A549 (cell line): ENCODE data around the gene OR51L1. TPM values are rescaled to one million over a fixed set of nuclear protein-coding genes. Genes with fewer than 3 reads are reported as not detected.

Experiments
- ATAC-seq, 2 experiments: fragments of 200-7000 bp in 1 of 2; fragments of >200 bp in 1 of 2; cut with Nextera tagmentation in 1 of 2; cut with Tn5 transposase in 1 of 2; 3 replicates each; pipeline versions ENCODE4 v1.8.0 to v1.9.1; 2018 to 2020; ENCODE audit warnings: mild to moderate bottlenecking in 1 of 2, moderate library complexity in 1 of 2
- CTCF ChIA-PET: fragments of 300-600 bp; sonication (Branson Sonifier 250); formaldehyde crosslinking; extraction: SDS; loops from one replicate; lab custom pipeline; 2021; ENCODE audit warnings: antibody characterized with exemption, inconsistent platforms; lab: Yijun Ruan, JAX
- POLR2A ChIA-PET: fragments of 350-600 bp; formaldehyde crosslinking; extraction: SDS; loops from one replicate; lab custom pipeline; 2021; ENCODE audit warnings: antibody characterized with exemption, inconsistent platforms; lab: Yijun Ruan, JAX
- DNase-seq, 2 experiments: peaks; one replicate each; pipeline versions ENCODE4 v3.0.0 to v3.0.0-alpha.2; 2011 to 2016; ENCODE audit warnings: low read depth in 1 of 2, low spot score in 1 of 2
- FAIRE-seq: peaks from 2 replicates; lab custom pipeline; 2011; peaks lifted over from hg19 to GRCh38; lab: Jason Lieb, UNC
- H3K27ac ChIP-seq, 2 experiments: fragments of >200 bp; sonication (Bioruptor Twin); formaldehyde crosslinking; 3 replicates each; pipeline ENCODE4 v1.5.1; 2016 to 2017
- H3K4me1 ChIP-seq: fragments of >200 bp; sonication (Bioruptor Twin); formaldehyde crosslinking; 3 replicates; pipeline ENCODE4 v1.6.1; 2016
- H3K4me2 ChIP-seq: fragments of >200 bp; sonication (Bioruptor Twin); formaldehyde crosslinking; 3 replicates; pipeline ENCODE4 v1.6.1; 2016
- H3K4me3 ChIP-seq: fragments of >200 bp; sonication (Bioruptor Twin); formaldehyde crosslinking; 3 replicates; pipeline ENCODE4 v1.5.1; 2016
- H3K9me3 ChIP-seq: fragments of >200 bp; sonication (Bioruptor Twin); formaldehyde crosslinking; 3 replicates; pipeline ENCODE4 v1.6.1; 2016
- BHLHE40 ChIP-seq: IDR thresholded peaks from 2 replicates; pipeline ENCODE4 v1.6.1; 2012; ENCODE audit warnings: low read depth, low read length, inconsistent platforms
- CBX2 ChIP-seq: fragments of 200-600 bp; sonication (generic); IDR thresholded peaks from 2 replicates; pipeline ENCODE4 v1.6.1; 2016; ENCODE audit warnings: low read depth, mild to moderate bottlenecking, borderline replicate concordance
- CBX8 ChIP-seq: fragments of 200-600 bp; sonication (generic); IDR thresholded peaks from 2 replicates; pipeline ENCODE4 v1.6.1; 2016
- CHD2 ChIP-seq: fragments of 150-350 bp; IDR thresholded peaks from 2 replicates; pipeline ENCODE4 v1.6.1; 2014; ENCODE audit warnings: low read length; ENCODE audit not compliant: partially characterized antibody
- CHD4 ChIP-seq: fragments of 200-600 bp; sonication (generic); IDR thresholded peaks from 2 replicates; pipeline ENCODE4 v1.6.1; 2016; ENCODE audit warnings: antibody characterized with exemption, mild to moderate bottlenecking, borderline replicate concordance
- EHF ChIP-seq: fragments of 250-450 bp; sonication (Bioruptor Pico); IDR thresholded peaks from 2 replicates; pipeline ENCODE4 v1.5.0; 2020; ENCODE audit warnings: mild to moderate bottlenecking
- EHMT2 ChIP-seq: fragments of 200-600 bp; sonication (generic); IDR thresholded peaks from 2 replicates; pipeline ENCODE4 v1.6.1; 2016; ENCODE audit warnings: antibody characterized with exemption, low read depth, mild to moderate bottlenecking, moderate library complexity
- ELK1 ChIP-seq: fragments of 150-350 bp; IDR thresholded peaks from 2 replicates; pipeline ENCODE4 v1.6.1; 2014; ENCODE audit warnings: low read depth, mild to moderate bottlenecking, low read length
- ESRRA ChIP-seq: fragments of 150-350 bp; IDR thresholded peaks from 2 replicates; pipeline ENCODE4 v1.6.1; 2014; ENCODE audit warnings: mild to moderate bottlenecking, low read length, borderline replicate concordance
- FOSB ChIP-seq: fragments of 250-450 bp; sonication (Bioruptor Pico); IDR thresholded peaks from 2 replicates; pipeline ENCODE4 v1.5.0; 2020; ENCODE audit warnings: mild to moderate bottlenecking, moderate library complexity
- GATA3 ChIP-seq: IDR thresholded peaks from 2 replicates; pipeline ENCODE4 v1.6.1; 2012; ENCODE audit warnings: borderline replicate concordance
- HES2 ChIP-seq: fragments of >200 bp; sonication (Bioruptor Twin); formaldehyde crosslinking; IDR thresholded peaks from 2 replicates; pipeline ENCODE4 v1.6.1; 2016
- JUN ChIP-seq, 2 experiments: fragments of >200 bp; sonication (Bioruptor Twin); formaldehyde crosslinking; IDR thresholded peaks; 2 replicates in 1 of 2; 3 replicates in 1 of 2; pipeline ENCODE4 v1.6.1; 2016 to 2017
- JUNB ChIP-seq: fragments of >200 bp; sonication (Bioruptor Twin); formaldehyde crosslinking; IDR thresholded peaks from 2 replicates; pipeline ENCODE4 v1.6.1; 2016
- MAZ ChIP-seq: fragments of 150-350 bp; IDR thresholded peaks from 2 replicates; pipeline ENCODE4 v1.6.1; 2014; ENCODE audit warnings: antibody characterized with exemption, low read depth, low read length, borderline replicate concordance
- MYC ChIP-seq: IDR thresholded peaks from 2 replicates; pipeline ENCODE4 v1.6.1; 2012; ENCODE audit warnings: mild to moderate bottlenecking, inconsistent platforms, low read length, improper control_type of control experiment, borderline replicate concordance
- PBX3 ChIP-seq: IDR thresholded peaks from 2 replicates; pipeline ENCODE4 v1.6.1; 2012
- POLR2AphosphoS2 ChIP-seq: conservative IDR thresholded peaks from 2 replicates; pipeline ENCODE4 v1.6.1; 2012; ENCODE audit warnings: low read length, improper control_type of control experiment, inconsistent platforms
- RCOR1 ChIP-seq: fragments of 150-350 bp; IDR thresholded peaks from 2 replicates; pipeline ENCODE4 v1.6.1; 2014; ENCODE audit warnings: antibody characterized with exemption, low read length, low read depth
- RFX5 ChIP-seq: fragments of 450-650 bp; IDR thresholded peaks from 2 replicates; pipeline ENCODE4 v1.7.1; 2014; ENCODE audit warnings: antibody characterized with exemption, mild to moderate bottlenecking, moderate library complexity
- RNF2 ChIP-seq: fragments of 200-600 bp; sonication (generic); IDR thresholded peaks from 2 replicates; pipeline ENCODE4 v1.6.1; 2016; ENCODE audit warnings: low read depth, mild to moderate bottlenecking, antibody characterized with exemption, moderate library complexity, borderline replicate concordance
- TFCP2L1 ChIP-seq: fragments of 250-450 bp; sonication (Bioruptor Pico); IDR thresholded peaks from 2 replicates; pipeline ENCODE4 v1.5.0; 2021; ENCODE audit warnings: mild to moderate bottlenecking
- ZFP36 ChIP-seq: fragments of 450-650 bp; IDR thresholded peaks from 2 replicates; pipeline ENCODE4 v1.6.1; 2014; ENCODE audit warnings: borderline replicate concordance; ENCODE audit not compliant: partially characterized antibody
- ZSCAN20 ChIP-seq: fragments of 250-450 bp; sonication (Bioruptor Pico); IDR thresholded peaks from 2 replicates; pipeline ENCODE4 v1.8.0; 2022; ENCODE audit warnings: mild to moderate bottlenecking, moderate library complexity
- WGBS: methylation state at CpG from one replicate; pipeline ENCODE4 v1.1.6; 2017; ENCODE audit errors: missing lambda C conversion rate; 5-methylcytosine and 5-hydroxymethylcytosine counted together
- polyA plus RNA-seq, 4 experiments: library from polyadenylated mRNA; depleted of rRNA in 3 of 4; stranded (reverse); fragments of >200 nt; fragmentation: RNase III in 1 of 4; extraction: RNeasy Plus Mini Kit Qiagen cat#74134 plus additional on column Dnase treatment in 1 of 4; gene quantifications; 2 replicates in 3 of 4; 3 replicates in 1 of 4; pipeline ENCODE4 v1.2.3, GENCODE V29; 2011 to 2017

The OR51L1 gene
- polyA plus RNA-seq, 2 of the 4 experiments (the other 2 are of a cell fraction) = not detected

DNA sequence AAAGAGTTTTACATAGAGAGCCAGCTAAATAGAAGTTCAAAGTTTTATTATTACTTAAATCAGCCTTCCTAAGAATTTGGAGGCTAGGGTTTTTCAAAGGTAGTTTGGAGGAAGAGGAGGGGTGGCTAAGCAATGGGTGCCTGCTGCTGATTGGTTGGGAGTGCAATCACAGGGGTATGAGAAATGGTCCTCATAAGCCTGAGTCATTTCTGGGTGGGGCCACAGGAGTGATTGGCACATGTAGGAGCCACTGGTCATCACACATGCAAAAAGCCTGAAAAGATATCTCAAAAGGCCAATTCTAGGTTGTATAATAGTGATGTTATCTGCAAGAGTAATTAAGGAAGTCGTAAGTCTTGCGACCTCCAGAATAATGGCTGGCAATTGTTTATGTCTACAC lies 12.9 kb downstream of the OR51L1 start:
- ChIA-PET POLR2A (no interaction called here), CTCF (interaction anchor here (2.3 kb wide), 1 partner anchor 820 kb away, joined by 9 read pairs; no protein-coding TSS in a partner anchor)
- no peak for TF ChIP-seq RNF2
- no peak for TF ChIP-seq FOSB (CRISPR knock-in tag)
- no peak for TF ChIP-seq CHD2
- TF ChIP-seq HES2 = no peak
- TF ChIP-seq ZFP36 = no peak
- no peak for TF ChIP-seq BHLHE40
- TF ChIP-seq EHMT2 = no peak
- H3K27ac ChIP-seq = no peak overlapping the region
- H3K4me2 ChIP-seq = no peak overlapping the region
- ATAC-seq (no peak), FAIRE-seq (no peak), DNase-seq (no peak)
- no peaks in the 10 kb centered on the region for H3K9me3 ChIP-seq
- WGBS = 44% methylated on average over 2 of the region's 2 CpGs
- no peak overlapping the region for H3K4me3 ChIP-seq
- H3K4me1 ChIP-seq = no peaks in the 10 kb centered on the region

DNA sequence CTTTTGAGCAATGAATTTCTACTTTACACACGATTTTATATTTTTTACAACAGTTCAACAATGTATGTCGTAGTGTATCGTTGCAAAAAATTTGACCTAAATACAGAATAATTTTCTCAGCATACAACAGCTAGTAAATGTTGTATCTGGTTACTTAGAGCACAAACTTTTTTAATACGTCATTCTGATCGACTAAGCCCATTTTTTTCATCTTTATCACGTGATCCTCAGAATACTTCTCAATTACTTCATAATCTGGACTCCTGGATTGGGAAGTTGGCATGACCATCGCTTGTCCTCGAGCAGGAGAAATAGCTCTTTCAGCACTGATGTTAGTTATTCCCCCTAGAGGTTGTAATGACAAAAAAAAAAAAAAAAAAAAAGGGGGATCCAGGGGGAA lies 16.6 kb downstream of the OR51L1 start:
- H3K4me3 ChIP-seq = no peak overlapping the region
- CTCF ChIA-PET = interaction anchor here (0.6 kb wide), 1 partner anchor 897 kb away, joined by 5 read pairs; no protein-coding TSS in a partner anchor
- no peak for FAIRE-seq
- DNase-seq = no peak
- ATAC-seq = no peak
- TF ChIP-seq EHF (CRISPR knock-in tag) (no peak), ZSCAN20 (CRISPR knock-in tag) (no peak)
- H3K4me1 ChIP-seq = no peaks in the 10 kb centered on the region
- POLR2A ChIA-PET = no interaction called here
- H3K27ac ChIP-seq = no peak overlapping the region
- H3K9me3 ChIP-seq = no peaks in the 10 kb centered on the region
- 6% methylated on average over 8 of the region's 8 CpGs for WGBS
- H3K4me2 ChIP-seq = no peak overlapping the region

DNA sequence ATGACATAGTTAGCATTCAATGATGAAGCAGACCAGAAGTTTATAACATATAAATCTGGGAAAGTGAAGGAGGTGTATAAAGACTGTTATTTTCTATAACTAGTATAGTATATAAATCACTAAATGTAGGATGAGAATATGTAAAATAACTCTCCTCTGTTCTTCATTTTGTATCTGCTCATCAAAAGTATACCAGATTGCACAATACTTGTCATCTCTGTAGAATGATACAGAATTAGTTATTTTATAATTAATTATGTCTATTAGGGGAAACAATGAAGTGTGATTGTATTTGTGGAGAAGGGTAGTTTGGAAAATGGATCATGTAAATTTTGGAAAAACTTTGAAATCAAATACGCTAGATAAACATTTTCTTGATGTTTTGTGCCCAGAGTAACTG lies 18.4 kb downstream of the OR51L1 start:
- Histone ChIP-seq H3K4me3 (no peak overlapping the region), H3K4me1 (no peaks in the 10 kb centered on the region), H3K9me3 (no peaks in the 10 kb centered on the region), H3K27ac (no peak overlapping the region), H3K4me2 (no peak overlapping the region)
- CTCF ChIA-PET = no interaction called here
- no peak for TF ChIP-seq RCOR1
- TF ChIP-seq ELK1 = no peak
- TF ChIP-seq MAZ = no peak
- no peak for TF ChIP-seq EHF (CRISPR knock-in tag)
- no peak for TF ChIP-seq CBX8
- TF ChIP-seq JUN (IDR thresholded peaks at IDR 0.05) = no peak
- no peak for TF ChIP-seq EHMT2
- no peak for TF ChIP-seq ESRRA
- no peak for TF ChIP-seq RFX5
- no peak for TF ChIP-seq CHD4
- no peak for TF ChIP-seq PBX3
- TF ChIP-seq CBX2 = no peak
- no peak for TF ChIP-seq TFCP2L1 (CRISPR knock-in tag)
- TF ChIP-seq GATA3 = no peak
- no peak for TF ChIP-seq JUNB
- no peak for TF ChIP-seq POLR2AphosphoS2
- TF ChIP-seq RNF2 = no peak
- TF ChIP-seq MYC = no peak
- 0% methylated on average over 1 of the region's 1 CpG for WGBS
- DNase-seq = no peak
- POLR2A ChIA-PET = no interaction called here
- FAIRE-seq = no peak
- ATAC-seq = no peak
